H1 (cell line): Measurements from ENCODE around the gene APP. TPM values are rescaled to one million over a fixed set of nuclear protein-coding genes. Genes with fewer than 3 reads are reported as not detected.

Experiments used
- CTCF ChIA-PET: fragments of 300-600 bp; sonication (Branson Sonifier 250); formaldehyde crosslinking; loops from one replicate; lab custom pipeline; 2021; ENCODE audit not compliant: partially characterized antibody; lab: Charles Lee
- POLR2A ChIA-PET: fragments of 300-600 bp; sonication (Branson Sonifier 250); formaldehyde crosslinking; loops from one replicate; lab custom pipeline; 2021; ENCODE audit warnings: inconsistent platforms; ENCODE audit not compliant: partially characterized antibody; lab: Charles Lee
- DNase-seq, 2 experiments: peaks; one replicate each; pipeline versions ENCODE4 v3.0.0 to v3.0.0-alpha.2; 2010 to 2022; ENCODE audit warnings: low spot score in 2 of 2, low read depth in 1 of 2, mixed read lengths in 1 of 2
- FAIRE-seq: peaks from 2 replicates; lab custom pipeline; 2011; peaks lifted over from hg19 to GRCh38; lab: Jason Lieb, UNC
- H2AFZ ChIP-seq: 2 replicates; pipeline ENCODE4 v1.8.1; 2012; ENCODE audit warnings: low read length, inconsistent platforms
- H2AK5ac ChIP-seq: 2 replicates; pipeline ENCODE4 v1.6.1; 2013; ENCODE audit warnings: low read depth, low read length
- H2BK120ac ChIP-seq: replicated peaks from 2 replicates; pipeline ENCODE3; 2013; ENCODE audit warnings: low read depth, low read length, inconsistent platforms
- H2BK12ac ChIP-seq: 2 replicates; pipeline ENCODE4 v1.6.1; 2013; ENCODE audit warnings: low read depth, low read length
- H2BK15ac ChIP-seq: 2 replicates; pipeline ENCODE4 v1.6.1; 2013; ENCODE audit warnings: low read length
- H2BK20ac ChIP-seq: 2 replicates; pipeline ENCODE4 v1.6.1; 2013; ENCODE audit warnings: low read length
- H2BK5ac ChIP-seq: 2 replicates; pipeline ENCODE4 v1.6.1; 2013; ENCODE audit warnings: low read depth, low read length
- H3K14ac ChIP-seq: 2 replicates; pipeline ENCODE4 v1.6.1; 2013; ENCODE audit warnings: inconsistent platforms; ENCODE audit not compliant: insufficient read length
- H3K18ac ChIP-seq: 2 replicates; pipeline ENCODE4 v1.6.1; 2013; ENCODE audit warnings: low read length; ENCODE audit errors: extremely low read depth
- H3K23ac ChIP-seq: 2 replicates; pipeline ENCODE4 v1.6.1; 2013; ENCODE audit warnings: inconsistent platforms; ENCODE audit not compliant: insufficient read length
- H3K23me2 ChIP-seq: 2 replicates; pipeline ENCODE4 v1.6.1; 2013; ENCODE audit warnings: low read depth, low read length
- H3K27ac ChIP-seq: 2 replicates; pipeline ENCODE4 v1.6.1; 2011; ENCODE audit warnings: low read depth, low read length, inconsistent platforms
- H3K27me3 ChIP-seq, 4 experiments: replicated peaks in 1 of 4; 1 replicate in 1 of 4; 2 replicates in 3 of 4; pipeline versions ENCODE4 v1.6.1 to v1.8.1; 2011 to 2013; ENCODE audit warnings: low read length in 3 of 4, mild to moderate bottlenecking in 3 of 4, inconsistent platforms in 2 of 4, mixed read lengths in 2 of 4, moderate library complexity in 1 of 4; ENCODE audit not compliant: control insufficient read depth in 3 of 4, insufficient read depth in 3 of 4; ENCODE audit errors: extremely low read depth in 1 of 4
- H3K36me3 ChIP-seq, 4 experiments: 2 replicates each; pipeline versions ENCODE4 v1.6.1 to v1.8.1; 2011 to 2013; ENCODE audit warnings: mild to moderate bottlenecking in 4 of 4, low read length in 3 of 4, moderate library complexity in 2 of 4, control low read depth in 1 of 4, inconsistent platforms in 1 of 4; ENCODE audit not compliant: insufficient read depth in 4 of 4, control insufficient read depth in 2 of 4
- H3K4ac ChIP-seq: replicated peaks from 2 replicates; pipeline ENCODE3; 2013; ENCODE audit warnings: low read length, low read depth, mixed read lengths, inconsistent platforms; ENCODE audit not compliant: insufficient read length
- H3K4me1 ChIP-seq, 4 experiments: replicated peaks in 1 of 4; 1 replicate in 1 of 4; 2 replicates in 3 of 4; pipeline versions ENCODE4 v1.6.1 to v1.8.1; 2011 to 2013; ENCODE audit warnings: low read length in 3 of 4, inconsistent platforms in 2 of 4, mixed read lengths in 1 of 4; ENCODE audit not compliant: insufficient read depth in 4 of 4, control insufficient read depth in 3 of 4
- H3K4me2 ChIP-seq, 2 experiments: 2 replicates each; pipeline versions ENCODE4 v1.6.1 to v1.8.1; 2011 to 2013; ENCODE audit warnings: low read depth in 2 of 2, low read length in 2 of 2, control low read depth in 1 of 2, inconsistent platforms in 1 of 2, mild to moderate bottlenecking in 1 of 2; ENCODE audit not compliant: insufficient read depth in 1 of 2
- H3K4me3 ChIP-seq, 4 experiments: fragments of 200-600, 300-600 bp in 1 of 4; sonication (generic), shearing (Covaris generic), sonication (Bioruptor Twin) in 1 of 4; 2 replicates each; pipeline versions ENCODE4 v1.5.1 to v1.8.1; 2011 to 2016; ENCODE audit warnings: low read length in 4 of 4, low read depth in 3 of 4, control low read depth in 2 of 4, inconsistent platforms in 2 of 4, mild to moderate bottlenecking in 2 of 4, mixed read lengths in 1 of 4, moderate library complexity in 1 of 4; ENCODE audit not compliant: insufficient read depth in 2 of 4; ENCODE audit errors: extremely low read depth in 1 of 4
- H3K56ac ChIP-seq: replicated peaks from 2 replicates; pipeline ENCODE3; 2013; ENCODE audit warnings: low read depth, mild to moderate bottlenecking, mixed read lengths, low read length, inconsistent platforms; ENCODE audit not compliant: insufficient read length
- H3K79me1 ChIP-seq: 2 replicates; pipeline ENCODE4 v1.6.1; 2013; ENCODE audit warnings: low read depth, low read length, control low read depth
- H3K79me2 ChIP-seq, 2 experiments: 2 replicates each; pipeline versions ENCODE4 v1.6.1 to v1.8.1; 2012 to 2013; ENCODE audit warnings: low read length in 2 of 2, mild to moderate bottlenecking in 2 of 2, inconsistent platforms in 1 of 2; ENCODE audit not compliant: insufficient read depth in 2 of 2, control insufficient read depth in 1 of 2
- H3K9ac ChIP-seq, 4 experiments: replicated peaks in 1 of 4; 1 replicate in 1 of 4; 2 replicates in 3 of 4; pipeline versions ENCODE4 v1.6.1 to v1.8.1; 2011 to 2013; ENCODE audit warnings: low read depth in 3 of 4, low read length in 3 of 4, control low read depth in 2 of 4, mild to moderate bottlenecking in 2 of 4, moderate library complexity in 2 of 4, inconsistent platforms in 1 of 4; ENCODE audit errors: extremely low read depth in 1 of 4
- H3K9me3 ChIP-seq, 2 experiments: 2 replicates each; pipeline versions ENCODE4 v1.6.1 to v1.8.1; 2012 to 2013; ENCODE audit warnings: mild to moderate bottlenecking in 2 of 2, moderate library complexity in 2 of 2, control low read depth in 1 of 2, inconsistent platforms in 1 of 2, low read depth in 1 of 2, low read length in 1 of 2, mixed read lengths in 1 of 2; ENCODE audit not compliant: insufficient read depth in 2 of 2
- H4K20me1 ChIP-seq, 2 experiments: replicated peaks in 1 of 2; 2 replicates each; pipeline versions ENCODE3 to v1.8.1; 2011 to 2013; ENCODE audit warnings: inconsistent platforms in 2 of 2, low read length in 2 of 2, mild to moderate bottlenecking in 1 of 2; ENCODE audit not compliant: insufficient read depth in 2 of 2, control insufficient read depth in 1 of 2
- H4K5ac ChIP-seq: 2 replicates; pipeline ENCODE4 v1.6.1; 2013; ENCODE audit warnings: low read length, low read depth, mixed read lengths, inconsistent platforms; ENCODE audit not compliant: insufficient read length
- H4K8ac ChIP-seq: 2 replicates; pipeline ENCODE4 v1.8.0; 2013; ENCODE audit warnings: mild to moderate bottlenecking, moderate library complexity, low read length, inconsistent platforms; ENCODE audit not compliant: insufficient read depth; ENCODE audit errors: extremely low read depth
- H4K91ac ChIP-seq: replicated peaks from 2 replicates; pipeline ENCODE3; 2013; ENCODE audit warnings: low read length, mixed read lengths, inconsistent platforms; ENCODE audit not compliant: insufficient read length
- CBX8 ChIP-seq: fragments of 300-800, 300-1000 bp; sonication (generic); IDR thresholded peaks from 2 replicates; pipeline ENCODE4 v1.7.1; 2016; ENCODE audit warnings: low read depth, low read length, borderline replicate concordance
- GTF2F1 ChIP-seq: IDR thresholded peaks from 2 replicates; pipeline ENCODE4 v1.6.1; 2012; ENCODE audit warnings: low read depth, low read length, improper control_type of control experiment, borderline replicate concordance
- NANOG ChIP-seq: IDR thresholded peaks from 2 replicates; pipeline ENCODE4 v1.6.1; 2011; ENCODE audit warnings: low read length, low read depth, mild to moderate bottlenecking, inconsistent platforms; ENCODE audit not compliant: insufficient read depth, poor library complexity, severe bottlenecking
- SP1 ChIP-seq: IDR thresholded peaks from 2 replicates; pipeline ENCODE4 v1.6.1; 2011; ENCODE audit warnings: low read depth, low read length
- SRF ChIP-seq: IDR thresholded peaks from 2 replicates; pipeline ENCODE4 v1.6.1; 2011; ENCODE audit warnings: mild to moderate bottlenecking, low read depth, low read length, moderate library complexity
- SUZ12 ChIP-seq: fragments of 200-600 bp; sonication (generic); IDR thresholded peaks from 2 replicates; pipeline ENCODE4 v1.6.1; 2012; ENCODE audit warnings: mild to moderate bottlenecking, inconsistent platforms, low read length, moderate library complexity, mixed read lengths
- TAF7 ChIP-seq: optimal IDR thresholded peaks from 2 replicates; pipeline ENCODE3; 2011; ENCODE audit warnings: low read depth, mild to moderate bottlenecking, inconsistent platforms, low read length, moderate library complexity, borderline replicate concordance
- TBP ChIP-seq: IDR thresholded peaks from 2 replicates; pipeline ENCODE4 v1.6.1; 2011; ENCODE audit warnings: low read depth, low read length, improper control_type of control experiment
- WGBS, 2 experiments: shearing (Covaris generic) in 1 of 2; methylation state at CpG; one replicate each; pipeline versions ENCODE4 v1.1.6 to v1.1.7; 2013 to 2015; ENCODE audit warnings: low lambda C conversion rate in 2 of 2, mixed read lengths in 2 of 2, inconsistent platforms in 1 of 2, low coverage in 1 of 2, missing lambda C conversion rate in 1 of 2; ENCODE audit not compliant: insufficient replicate concordance in 2 of 2, insufficient coverage in 1 of 2, insufficient read length in 1 of 2; ENCODE audit errors: extremely low coverage in 1 of 2, missing lambda C conversion rate in 1 of 2; 5-methylcytosine and 5-hydroxymethylcytosine counted together
- polyA plus RNA-seq, 7 experiments: library from polyadenylated mRNA; depleted of rRNA in 3 of 7; stranded (reverse) in 5 of 7; unstranded in 2 of 7; fragments of >200 nt in 5 of 7; fragments of 200-250 nt in 2 of 7; gene quantifications; 1 replicate in 5 of 7; 2 replicates in 1 of 7; 4 replicates in 1 of 7; pipeline versions ENCODE4 v1.2.1 to v1.2.3, GENCODE V29; 2011 to 2013; ENCODE audit warnings: missing spikeins in 2 of 7, mixed read lengths in 2 of 7
- total RNA-seq: library from RNA; stranded (reverse); fragmentation: NEBNext Ultra II Directional; extraction: Animal tissue kit (Norgen Biotek cat#: 25700); gene quantifications from 2 replicates; pipeline ENCODE4 v1.2.1, GENCODE V29; 2021
- TF ChIP-seq, protein P1 (sequence below): IDR thresholded peaks from 2 replicates; pipeline ENCODE4 v1.6.1; 2011; ENCODE audit warnings: low read depth, mild to moderate bottlenecking, low read length; ENCODE audit not compliant: insufficient read depth

APP gene
- total and polyA plus RNA-seq, 2 of the 8 experiments (the other 6 are each of a cell fraction or from before 2014, with no cell fraction given), result 375 to 551 TPM

DNA sequence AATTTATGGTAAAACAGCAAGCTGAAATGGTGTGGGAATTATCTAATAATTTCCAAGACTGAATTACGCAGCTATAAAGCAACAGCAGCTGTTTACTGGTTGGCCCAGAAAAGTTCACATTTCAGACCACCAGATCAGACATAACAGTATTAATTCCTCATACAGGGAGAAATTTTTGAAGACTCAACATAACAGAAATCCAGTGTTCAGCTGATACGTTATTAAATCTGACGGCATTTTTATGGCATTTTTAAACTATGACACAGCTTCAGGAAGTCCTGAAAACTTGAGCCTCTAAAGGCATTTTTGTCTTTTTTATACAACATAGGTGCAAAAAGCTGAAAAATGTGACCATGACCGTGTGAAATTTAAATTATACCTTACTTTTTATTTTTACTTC, 91.2 kb downstream of the APP start:
- DNase-seq (no peak), FAIRE-seq (no peak)

More for the DNA sequence above, 91.2 kb downstream of the APP start:
- Histone ChIP-seq H3K23me2 (no peaks in the 10 kb centered on the region), H4K8ac (no peak overlapping the region), H2BK5ac (no peak overlapping the region), H4K5ac (no peak overlapping the region), H3K4me2 (no peak overlapping the region), H2BK12ac (no peak overlapping the region), H3K27ac (no peak overlapping the region), H2BK120ac (no peak overlapping the region), H3K14ac (no peak overlapping the region), H2BK15ac (no peak overlapping the region), H3K23ac (no peak overlapping the region), H4K20me1 (no peaks in the 10 kb centered on the region), H2AFZ (no peak overlapping the region), H3K36me3 (no peaks in the 10 kb centered on the region; a peak in 1 of 8 replicates), H3K9me3 (no peaks in the 10 kb centered on the region), H3K79me1 (no peaks in the 10 kb centered on the region; the same call in 1 of the 2 replicates), H3K4me3 (no peak overlapping the region), H4K91ac (no peak overlapping the region), H2BK20ac (no peak overlapping the region), H3K4ac (no peak overlapping the region), H3K79me2 (peaks cover 0 to 82% of the 10 kb centered on the region in 2 experiments; a peak in 3 of 4 replicates), H3K4me1 (peaks cover 0 to 20% (median 8%) of the 10 kb centered on the region in 4 experiments; a peak in 3 of 7 replicates), H3K56ac (no peak overlapping the region), H3K9ac (no peak overlapping the region), H3K18ac (no peak overlapping the region), H3K27me3 (no peaks in the 10 kb centered on the region), H2AK5ac (no peak overlapping the region)
- 90% methylated on average over 4 of the region's 4 CpGs; no CpG with 5 or more reads in 1 of the 2 experiments for WGBS, 2 experiments
- ChIA-PET POLR2A (interaction anchor here (1.0 kb wide), 1 partner anchor 93 kb away, joined by 5 read pairs; no protein-coding TSS in a partner anchor), CTCF (interaction anchor here (1.0 to 2.4 kb wide), 5 partner anchors 10 to 69 kb away, joined by 3 to 7 read pairs (median 3); no protein-coding TSS in a partner anchor)
- TF ChIP-seq GTF2F1 (no peak), CBX8 (no peak), SRF (no peak), SUZ12 (no peak), TAF7 (no peak), SP1 (no peak), NANOG (no peak), TBP (no peak)
- TF ChIP-seq, protein P1, sequence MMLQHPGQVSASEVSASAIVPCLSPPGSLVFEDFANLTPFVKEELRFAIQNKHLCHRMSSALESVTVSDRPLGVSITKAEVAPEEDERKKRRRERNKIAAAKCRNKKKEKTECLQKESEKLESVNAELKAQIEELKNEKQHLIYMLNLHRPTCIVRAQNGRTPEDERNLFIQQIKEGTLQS, result no peak
